ENCODE results near the gene ADCY7.

The ADCY7 gene

DNA sequence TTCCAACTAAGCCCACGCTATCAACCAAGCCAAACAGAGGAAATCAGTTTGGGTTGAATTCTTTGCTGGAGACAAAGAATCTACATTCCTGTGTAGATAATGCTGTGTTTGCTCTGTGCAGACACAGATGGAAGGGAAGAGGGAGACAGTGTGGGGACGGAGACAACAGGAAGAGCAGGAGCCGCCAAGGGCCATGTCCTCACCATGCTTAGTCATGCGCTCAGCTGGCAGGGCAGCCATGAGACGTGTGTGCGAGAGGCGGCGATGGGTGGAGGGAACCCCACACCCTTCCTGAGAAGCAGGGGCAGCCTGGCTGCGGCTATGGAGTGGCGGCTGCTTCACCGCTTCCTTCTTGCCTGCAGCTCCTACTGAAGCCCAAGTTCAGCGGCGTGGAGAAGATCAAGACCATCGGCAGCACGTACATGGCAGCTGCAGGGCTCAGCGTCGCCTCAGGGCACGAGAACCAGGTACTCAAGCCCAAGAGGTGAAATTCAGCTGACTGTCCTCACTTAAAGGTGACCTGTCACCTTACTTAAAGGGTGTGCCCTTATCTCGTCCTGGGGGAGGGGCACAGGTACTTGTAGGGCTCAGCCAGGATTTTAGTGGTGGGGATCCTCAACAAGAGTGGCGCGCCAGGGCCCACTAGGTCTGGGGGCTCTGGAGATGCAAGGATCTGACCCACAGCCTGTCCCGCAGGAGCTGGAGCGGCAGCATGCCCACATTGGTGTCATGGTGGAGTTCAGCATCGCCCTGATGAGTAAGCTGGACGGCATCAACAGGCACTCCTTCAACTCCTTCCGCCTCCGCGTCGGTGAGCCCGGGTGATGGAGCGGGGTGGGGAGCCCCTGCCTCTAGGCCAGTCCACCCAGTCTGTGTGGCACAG lies 47.5 kb downstream of the ADCY7 start:
- DNase-seq (ENCODE audit: low spot score), result no peak

GRCh38 chr16:50314665-50315064 lies 48.3 kb downstream of the ADCY7 start:
- DNase-seq (ENCODE audit: low spot score), result no peak

GRCh38 chr16:50315346-50315997 lies 49.1 kb downstream of the ADCY7 start:
- no peak for DNase-seq (ENCODE audit: low spot score)

DNA sequence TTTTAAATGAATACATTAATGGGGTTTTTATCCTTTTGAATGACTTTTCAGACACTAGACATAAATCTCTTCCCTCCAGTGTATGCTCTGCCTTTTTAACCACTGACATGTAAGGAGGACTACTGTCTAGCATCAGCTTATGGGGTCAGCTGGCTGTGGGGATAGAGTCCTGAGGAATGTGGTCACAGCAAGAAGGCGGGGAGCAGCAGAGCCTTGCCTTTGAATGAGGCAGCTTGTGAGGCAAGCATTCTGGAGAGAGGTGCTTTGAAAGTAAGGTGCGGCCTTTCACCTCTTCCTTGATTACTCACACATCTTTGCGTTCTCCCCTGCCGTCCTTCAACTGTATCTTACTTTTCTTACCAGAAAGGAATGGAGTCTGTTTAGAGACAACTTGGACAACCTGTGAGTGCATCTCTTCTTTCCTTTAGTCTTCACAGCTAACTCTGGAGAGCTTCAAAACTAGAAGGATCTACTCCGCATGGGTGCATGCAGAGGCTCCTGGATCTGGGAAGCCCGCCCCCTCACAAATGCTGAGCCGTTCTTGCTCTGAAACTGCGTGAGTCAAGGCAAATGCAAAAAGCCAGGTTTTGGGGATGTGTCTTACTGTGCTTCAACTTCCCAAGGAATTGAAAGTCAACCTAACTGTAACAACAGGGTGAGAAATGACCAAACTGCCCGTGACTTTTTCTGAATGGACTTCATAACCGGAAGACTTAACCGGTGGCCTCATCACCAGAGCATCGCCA lies 49.9 kb downstream of the ADCY7 start:
- no peak for DNase-seq (ENCODE audit: low spot score)

DNA sequence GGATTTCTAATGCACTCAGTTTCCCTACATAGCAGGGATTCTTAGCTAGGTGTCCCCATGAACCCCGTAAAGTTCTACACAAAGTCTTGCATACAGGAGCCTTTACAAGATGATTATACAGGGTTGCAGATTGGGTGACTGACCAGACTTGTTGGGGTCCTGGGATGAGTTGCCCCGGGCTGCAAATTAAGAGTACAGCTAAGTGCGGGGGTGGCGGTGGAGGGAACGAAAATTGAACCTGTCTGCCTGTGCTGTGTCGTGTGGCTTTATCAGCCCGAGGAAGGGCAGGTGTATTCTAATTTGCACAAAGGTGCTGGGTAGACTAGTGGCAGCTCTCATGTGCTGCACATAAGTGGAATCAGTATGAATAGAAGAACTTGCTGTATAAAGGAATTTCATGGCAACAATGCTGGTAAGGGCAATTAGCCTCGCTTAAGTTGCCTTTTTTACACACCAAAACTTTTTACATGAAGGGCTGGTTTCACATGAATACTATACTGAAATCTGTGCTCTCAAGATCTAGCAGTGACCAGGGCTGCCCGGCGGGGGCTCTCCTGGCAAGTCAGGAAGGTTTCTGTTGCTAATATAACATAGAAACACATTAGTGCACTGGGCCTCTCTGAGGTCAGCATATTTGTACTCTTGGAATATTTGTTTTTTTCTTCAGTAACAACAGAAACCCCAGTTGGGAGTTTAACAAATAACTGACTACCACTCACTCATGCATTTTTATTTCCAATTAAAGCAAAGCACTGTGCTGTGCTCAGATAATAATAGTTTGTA lies 50.7 kb downstream of the ADCY7 start:
- no peak for DNase-seq (ENCODE audit: low spot score)

GRCh38 chr16:50318796-50319578 lies 52.6 kb downstream of the ADCY7 start:
- DNase-seq (ENCODE audit: low spot score), result no peak

DNA sequence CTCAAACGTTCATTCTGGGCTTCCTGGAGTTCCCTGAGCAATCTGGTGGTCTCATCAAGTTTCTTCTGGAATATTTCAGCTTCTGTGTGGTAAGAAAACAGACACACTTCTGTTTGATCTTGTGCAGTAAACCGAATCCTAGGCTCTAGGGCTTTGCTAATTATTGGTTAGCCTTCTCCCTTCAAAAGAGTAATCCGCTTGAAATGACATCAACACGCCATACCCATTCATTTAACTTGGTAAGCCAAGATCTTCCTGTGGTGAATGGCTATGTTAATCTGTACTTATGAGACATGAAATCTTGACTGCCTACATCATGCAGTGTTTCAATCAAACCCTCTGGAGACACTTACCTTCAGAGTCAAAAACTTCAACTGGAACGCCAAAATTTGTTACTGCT lies 54.0 kb downstream of the ADCY7 start:
- DNase-seq (ENCODE audit: low spot score), result no peak

- no peak for DNase-seq (ENCODE audit: low spot score)
Observed at GRCh38 chr16:50322333-50322732, 56.0 kb downstream of the ADCY7 start.

DNA sequence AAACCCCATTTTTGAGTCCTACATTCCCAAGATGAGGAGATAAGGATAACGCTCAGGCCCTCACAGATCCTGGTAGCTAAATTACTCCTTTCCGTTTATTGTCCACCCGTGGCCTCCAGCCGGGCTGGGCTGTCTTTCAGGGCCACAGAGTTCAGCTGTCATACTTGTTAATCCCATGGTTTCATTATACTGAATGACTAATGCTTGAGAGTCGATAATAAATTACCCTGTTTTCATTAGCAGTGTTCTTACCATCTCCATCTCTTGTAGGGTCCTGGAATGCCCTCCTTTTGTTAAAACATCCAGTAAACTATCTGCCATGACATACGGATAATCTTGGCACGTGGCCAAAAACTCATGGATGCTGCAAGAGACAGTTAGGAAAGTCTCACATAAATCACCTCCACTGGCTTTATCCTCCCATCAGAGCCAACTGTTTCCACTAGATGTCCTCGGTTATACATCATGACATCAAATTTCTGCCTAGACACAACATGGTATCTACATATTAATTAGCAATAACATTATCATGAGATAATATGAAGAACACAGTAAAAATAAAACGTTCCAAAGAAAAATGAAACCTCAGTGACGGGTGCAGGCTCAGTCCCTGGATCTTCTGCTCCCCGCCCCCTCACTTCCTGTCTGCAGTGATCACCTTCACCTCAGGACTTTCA lies 57.1 kb downstream of the ADCY7 start:
- peak; percentile 47 for DNase-seq (ENCODE audit: low spot score)

GRCh38 chr16:50324345-50324744 lies 58.0 kb downstream of the ADCY7 start:
- no peak for DNase-seq (ENCODE audit: low spot score)

- no peak for DNase-seq (ENCODE audit: low spot score)
Observed at GRCh38 chr16:50326264-50326663, 59.9 kb downstream of the ADCY7 start.

GRCh38 chr16:50326835-50327465 lies 60.6 kb downstream of the ADCY7 start:
- DNase-seq (ENCODE audit: low spot score), result peak; percentile 67

- no peak for DNase-seq (ENCODE audit: low spot score)
Observed at GRCh38 chr16:50329446-50330189, 63.3 kb downstream of the ADCY7 start.

- DNase-seq (ENCODE audit: low spot score), result no peak
Observed at GRCh38 chr16:50331570-50331969, 65.2 kb downstream of the ADCY7 start.

DNA sequence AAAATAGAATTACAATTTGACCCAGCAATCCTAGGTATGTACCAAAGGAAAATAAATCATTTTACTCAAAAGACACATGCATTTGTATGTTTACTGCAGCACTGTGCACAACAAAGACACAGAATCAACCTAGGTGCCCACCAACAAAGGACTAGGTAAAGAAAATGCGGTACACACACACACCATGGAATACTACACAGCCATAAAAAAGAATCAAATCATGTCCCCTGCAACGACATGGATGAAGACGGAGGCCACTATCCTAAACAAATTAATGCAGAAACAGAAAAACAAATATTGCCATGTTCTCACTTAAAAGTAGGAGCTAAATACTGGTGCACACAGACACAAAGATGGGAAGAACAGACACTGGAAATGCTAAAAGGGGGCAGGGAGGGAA lies 66.2 kb downstream of the ADCY7 start:
- DNase-seq (ENCODE audit: low spot score), result no peak

DNA sequence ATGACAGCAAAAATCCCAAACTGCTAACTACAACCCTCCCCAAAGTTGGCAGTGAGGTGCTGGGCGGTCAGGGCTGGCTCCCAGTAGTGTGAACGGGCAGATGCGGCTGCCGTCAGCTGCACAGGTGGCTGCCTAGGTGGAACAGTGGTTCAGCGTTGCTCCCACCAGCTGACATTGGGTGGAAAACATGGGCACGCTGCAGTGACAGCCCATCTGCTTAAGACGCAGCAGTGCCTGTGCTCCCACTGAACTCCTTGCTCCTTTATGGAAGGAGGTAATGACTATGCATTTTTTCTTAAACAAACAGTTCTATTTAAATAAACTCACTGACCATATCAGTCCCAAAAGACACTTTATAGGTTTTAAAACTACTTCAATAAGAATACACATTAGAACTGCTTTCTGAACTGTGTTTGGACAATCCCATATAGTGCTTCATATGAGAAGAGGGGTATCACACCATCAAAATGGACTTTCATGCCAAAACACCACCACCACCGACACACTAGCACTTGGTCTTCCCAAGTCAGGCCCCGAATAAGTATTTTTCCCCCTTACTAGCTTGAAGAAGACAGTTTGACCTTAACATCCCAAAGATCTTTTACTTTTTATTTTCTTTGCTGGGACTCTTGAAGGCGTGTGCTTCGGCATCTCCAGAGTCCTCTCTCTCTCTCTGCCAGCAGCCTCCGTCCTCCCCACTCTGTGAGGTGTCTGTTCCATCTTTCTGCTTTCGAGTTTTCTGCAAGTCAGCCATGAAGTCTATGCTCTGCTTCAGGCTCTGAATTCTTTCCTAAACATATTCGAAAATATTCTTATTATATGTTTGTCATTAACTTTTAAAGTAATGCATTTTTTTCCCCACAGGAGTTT lies 68.0 kb downstream of the ADCY7 start:
- DNase-seq (ENCODE audit: low spot score), result no peak

- no peak for DNase-seq (ENCODE audit: low spot score)
Observed at GRCh38 chr16:50335196-50335958, 69.0 kb downstream of the ADCY7 start.

- DNase-seq (ENCODE audit: low spot score), result no peak
Observed at GRCh38 chr16:50336884-50337283, 70.5 kb downstream of the ADCY7 start.
